Iris pigment epithelial cell (primary cell): Measurements from ENCODE around the gene ARFRP1.

Source experiments
- DNase-seq: peaks from one replicate; pipeline ENCODE4 v3.0.0-alpha.2; 2011; ENCODE audit warnings: low read depth

The ARFRP1 gene

GRCh38 chr20:63707558-63708300 lies at the start of gene ARFRP1, which contains the start of gene ZGPAT:
Gene ARFRP1 (minus strand): TSS chr20:63707976. CDS start chr20:63707091, 885 bp downstream.
Gene ZGPAT (plus strand): TSS chr20:63708039. CDS start chr20:63708581, 542 bp downstream.
- peak; percentile 87 for DNase-seq

- DNase-seq: no peak
Measured at GRCh38 chr20:63756648-63756991, 48.8 kb upstream of the ARFRP1 start.

GRCh38 chr20:63755933-63756647 lies 48.3 kb upstream of the ARFRP1 start:
- DNase-seq: no peak

- no peak for DNase-seq
Measured at GRCh38 chr20:63754008-63754407, 46.2 kb upstream of the ARFRP1 start.

GRCh38 chr20:63753381-63753780 lies 45.6 kb upstream of the ARFRP1 start:
- no peak for DNase-seq

- DNase-seq: no peak
Measured at GRCh38 chr20:63752411-63753101, 44.8 kb upstream of the ARFRP1 start.

- no peak for DNase-seq
Measured at GRCh38 chr20:63751471-63752271, 43.9 kb upstream of the ARFRP1 start.

- DNase-seq: no peak
Measured at GRCh38 chr20:63750807-63751470, 43.2 kb upstream of the ARFRP1 start.

- no peak for DNase-seq
Measured at GRCh38 chr20:63749597-63750508, 42.1 kb upstream of the ARFRP1 start.

GRCh38 chr20:63748934-63749270 lies 41.1 kb upstream of the ARFRP1 start:
- DNase-seq: no peak

- no peak for DNase-seq
Measured at GRCh38 chr20:63748070-63748933, 40.5 kb upstream of the ARFRP1 start.

GRCh38 chr20:63747622-63748069 lies 39.9 kb upstream of the ARFRP1 start:
- no peak for DNase-seq

- DNase-seq: no peak
Measured at GRCh38 chr20:63746751-63747315, 39.1 kb upstream of the ARFRP1 start.

- DNase-seq: no peak
Measured at GRCh38 chr20:63745961-63746731, 38.4 kb upstream of the ARFRP1 start.

GRCh38 chr20:63745424-63745805 lies 37.6 kb upstream of the ARFRP1 start:
- DNase-seq: no peak

- DNase-seq: no peak
Measured at GRCh38 chr20:63744574-63745423, 37.0 kb upstream of the ARFRP1 start.

- DNase-seq: no peak
Measured at GRCh38 chr20:63744158-63744557, 36.4 kb upstream of the ARFRP1 start.
